Mucosa of gallbladder (tissue), 1 donor: ENCODE results near the gene WASF2. TPM values are rescaled to one million over a fixed set of nuclear protein-coding genes. Genes with fewer than 3 reads are reported as not detected.
"Not testable (repeated sequence)": the region's sequence is repeated elsewhere in the genome, so short reads cannot be mapped to it uniquely, and the experiment has no call there.

ENCODE experiments used
- DNase-seq: peaks from one replicate; pipeline ENCODE4 v3.0.0-alpha.2; 2020; ENCODE audit warnings: low spot score
- total RNA-seq: library from RNA; stranded (reverse); gene quantifications from one replicate; pipeline ENCODE4 v1.2.1, GENCODE V29; 2021
- donor health status: DM: no; HTN: no; CAD: no.

Gene WASF2
- total RNA-seq, 1 donor from 2014 or later: 124 TPM

GRCh38 chr1:27454610-27455009, 35.4 kb downstream of the WASF2 start:
- DNase-seq: no peak

GRCh38 chr1:27451343-27451742, 38.6 kb downstream of the WASF2 start:
- no peak for DNase-seq

- DNase-seq: no peak
Measured at GRCh38 chr1:27448982-27449381, 41.0 kb downstream of the WASF2 start.

GRCh38 chr1:27447883-27448282, 42.1 kb downstream of the WASF2 start:
- no peak for DNase-seq

GRCh38 chr1:27447399-27447798, 42.6 kb downstream of the WASF2 start:
- DNase-seq: no peak

GRCh38 chr1:27446496-27447020, 43.4 kb downstream of the WASF2 start:
- DNase-seq: no peak

- no peak for DNase-seq
Measured at GRCh38 chr1:27445177-27445936, 44.6 kb downstream of the WASF2 start.

- DNase-seq: no peak
Measured at GRCh38 chr1:27444632-27445031, 45.3 kb downstream of the WASF2 start.

GRCh38 chr1:27439150-27439549, 50.8 kb downstream of the WASF2 start:
- no peak for DNase-seq

GRCh38 chr1:27438621-27439061, 51.3 kb downstream of the WASF2 start:
- no peak for DNase-seq

GRCh38 chr1:27436204-27437159, 53.5 kb downstream of the WASF2 start:
- DNase-seq: peak; percentile 36

GRCh38 chr1:27435566-27436203, 54.3 kb downstream of the WASF2 start:
- DNase-seq: no peak

GRCh38 chr1:27433706-27434105, 56.3 kb downstream of the WASF2 start:
- no peak for DNase-seq

- not testable (repeated sequence) for DNase-seq
Measured at GRCh38 chr1:27432725-27433124, 57.2 kb downstream of the WASF2 start.

- no peak for DNase-seq
Measured at GRCh38 chr1:27431601-27431940, 58.4 kb downstream of the WASF2 start.

- DNase-seq: no peak
Measured at GRCh38 chr1:27430903-27431600, 58.9 kb downstream of the WASF2 start.

- DNase-seq: no peak
Measured at GRCh38 chr1:27429029-27429425, 60.9 kb downstream of the WASF2 start.

GRCh38 chr1:27428316-27429028, 61.5 kb downstream of the WASF2 start:
- DNase-seq: no peak

- no peak for DNase-seq
Measured at GRCh38 chr1:27427816-27428315, 62.1 kb downstream of the WASF2 start.

GRCh38 chr1:27427329-27427728, 62.6 kb downstream of the WASF2 start:
- DNase-seq: no peak

- no peak for DNase-seq
Measured at GRCh38 chr1:27423709-27424108, 66.3 kb downstream of the WASF2 start.
